ENCODE measurements around the gene FREM2.

FREM2 gene

GRCh38 chr13:38862443-38862842 lies 175.6 kb downstream of the FREM2 start:
- H3K4me3 ChIP-seq (ENCODE audit: low read depth, low read length), result no peak overlapping the region
- no peak for DNase-seq (ENCODE audit: low read depth)
- TF ChIP-seq POLR2A (IDR thresholded peaks at IDR 0.05; ENCODE audit: extremely low read depth, insufficient read length) (no peak), MYC (IDR thresholded peaks at IDR 0.05; ENCODE audit: low read depth, low read length) (no peak), CTCF (IDR thresholded peaks at IDR 0.05; ENCODE audit: low read depth, low read length) (no peak)
- TF ChIP-seq, protein P1, sequence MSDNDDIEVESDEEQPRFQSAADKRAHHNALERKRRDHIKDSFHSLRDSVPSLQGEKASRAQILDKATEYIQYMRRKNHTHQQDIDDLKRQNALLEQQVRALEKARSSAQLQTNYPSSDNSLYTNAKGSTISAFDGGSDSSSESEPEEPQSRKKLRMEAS (IDR thresholded peaks at IDR 0.05; ENCODE audit: low read depth, low read length), result no peak

DNA sequence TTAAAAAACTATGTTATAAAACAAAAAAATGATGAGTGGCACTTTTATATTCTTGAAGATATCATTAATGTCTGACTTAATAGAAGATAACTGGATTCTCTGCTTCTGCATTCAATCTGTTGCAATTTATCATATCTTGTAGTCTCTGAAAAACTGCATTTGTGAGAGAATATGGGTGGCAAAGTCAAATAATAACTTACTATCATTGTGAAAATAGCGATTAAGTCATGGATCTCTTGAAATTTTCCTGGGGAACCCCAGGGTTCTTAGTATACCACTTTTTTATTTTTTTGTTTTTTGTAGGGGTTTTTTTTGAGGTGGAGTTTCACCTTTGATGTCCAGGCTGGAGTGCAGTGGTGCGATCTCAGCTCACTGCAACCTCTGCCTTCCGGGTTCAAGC lies 176.7 kb downstream of the FREM2 start:
- TF ChIP-seq CTCF (IDR thresholded peaks at IDR 0.05; ENCODE audit: low read depth, low read length), result no peak
- TF ChIP-seq, protein P1 (IDR thresholded peaks at IDR 0.05; ENCODE audit: low read depth, low read length), result no peak
- TF ChIP-seq MYC (IDR thresholded peaks at IDR 0.05; ENCODE audit: low read depth, low read length), result no peak
- no peak for TF ChIP-seq POLR2A (IDR thresholded peaks at IDR 0.05; ENCODE audit: extremely low read depth, insufficient read length)
- no peak for DNase-seq (ENCODE audit: low read depth)
- H3K4me3 ChIP-seq (ENCODE audit: low read depth, low read length), result no peak overlapping the region

DNA sequence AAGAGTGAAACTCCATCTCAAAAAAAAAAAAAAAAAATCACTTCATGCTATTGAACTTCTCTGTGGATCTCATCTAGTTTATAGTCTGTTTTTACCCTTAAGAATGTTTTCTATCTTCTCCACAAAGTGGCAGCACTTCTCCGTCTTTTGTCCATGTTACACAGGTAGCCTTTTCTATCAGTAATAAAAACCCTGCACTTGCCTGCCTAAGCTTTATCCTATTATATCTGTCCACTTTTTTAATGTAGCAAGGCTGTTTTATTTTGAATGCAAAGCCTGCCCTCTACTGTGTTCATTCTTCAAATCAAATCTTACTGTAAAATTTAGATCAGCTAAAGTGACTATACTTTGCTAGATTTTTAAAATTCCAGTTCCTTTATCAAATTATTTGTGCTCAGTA lies 179.8 kb downstream of the FREM2 start:
- no peak overlapping the region for H3K4me3 ChIP-seq (ENCODE audit: low read depth, low read length)
- TF ChIP-seq, protein P1 (IDR thresholded peaks at IDR 0.05; ENCODE audit: low read depth, low read length), result no peak
- TF ChIP-seq CTCF (IDR thresholded peaks at IDR 0.05; ENCODE audit: low read depth, low read length) (no peak), MYC (IDR thresholded peaks at IDR 0.05; ENCODE audit: low read depth, low read length) (no peak), POLR2A (IDR thresholded peaks at IDR 0.05; ENCODE audit: extremely low read depth, insufficient read length) (no peak)
- peak; percentile 11 for DNase-seq (ENCODE audit: low read depth)

DNA sequence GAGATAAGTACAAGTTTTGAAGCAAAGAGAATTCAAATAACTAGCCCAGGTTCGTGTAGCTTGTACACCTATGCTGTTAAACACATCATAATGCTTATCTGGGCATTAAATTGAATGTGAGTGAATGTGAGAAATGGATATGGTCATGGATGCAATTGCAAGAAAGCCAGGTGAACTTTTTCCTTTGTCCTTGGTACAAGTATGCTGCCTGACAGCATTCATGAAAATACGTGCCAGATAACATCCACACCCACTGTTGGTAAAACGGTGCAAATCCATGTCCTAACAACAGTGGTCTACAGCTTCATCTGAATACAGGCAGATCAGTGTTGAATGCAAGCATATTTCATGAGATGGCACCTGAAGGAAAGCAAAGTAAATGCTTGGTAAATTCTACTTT lies 181.5 kb downstream of the FREM2 start:
- TF ChIP-seq MYC (IDR thresholded peaks at IDR 0.05; ENCODE audit: low read depth, low read length) (no peak), CTCF (IDR thresholded peaks at IDR 0.05; ENCODE audit: low read depth, low read length) (no peak), POLR2A (IDR thresholded peaks at IDR 0.05; ENCODE audit: extremely low read depth, insufficient read length) (no peak)
- TF ChIP-seq, protein P1 (IDR thresholded peaks at IDR 0.05; ENCODE audit: low read depth, low read length), result no peak
- no peak for DNase-seq (ENCODE audit: low read depth)
- H3K4me3 ChIP-seq (ENCODE audit: low read depth, low read length), result no peak overlapping the region

- DNase-seq (ENCODE audit: low read depth), result no peak
These were observed 182.0 kb downstream of the FREM2 start for GRCh38 chr13:38868870-38869269.

More at GRCh38 chr13:38868870-38869269, 182.0 kb downstream of the FREM2 start:
- no peak overlapping the region for H3K4me3 ChIP-seq (ENCODE audit: low read depth, low read length)
- no peak for TF ChIP-seq CTCF (IDR thresholded peaks at IDR 0.05; ENCODE audit: low read depth, low read length)

Measured in NB4 (cell line).